Endothelial cell of umbilical vein (primary cell): ENCODE data around the gene SVOP. TPM values are rescaled to one million over a fixed set of nuclear protein-coding genes. Genes with fewer than 3 reads are reported as not detected.

Source experiments
- BruUV-seq: library from RNA; stranded (reverse); fragments of 400-500 nt; replicated peaks from 2 replicates; lab custom pipeline; 2021; lab: Mats Ljungman, UMichigan
- CTCF ChIA-PET: fragments of 300-600, 350-600 bp; sonication (Branson Sonifier 250); formaldehyde crosslinking; loops from one replicate; lab custom pipeline; 2021; ENCODE audit warnings: antibody characterized with exemption, inconsistent platforms; lab: Charles Lee
- POLR2A ChIA-PET: fragments of 300-600, 350-600 bp; sonication (Branson Sonifier 250); formaldehyde crosslinking; loops from one replicate; lab custom pipeline; 2021; ENCODE audit warnings: antibody characterized with exemption, inconsistent platforms; lab: Charles Lee
- DNase-seq: peaks from one replicate; pipeline ENCODE4 v3.0.0-alpha.2; 2011; ENCODE audit warnings: low read depth, low spot score
- FAIRE-seq: peaks from 2 replicates; lab custom pipeline; 2011; peaks lifted over from hg19 to GRCh38; lab: Jason Lieb, UNC
- H2AFZ ChIP-seq: 2 replicates; pipeline ENCODE4 v1.6.0; 2012; ENCODE audit warnings: low read depth, low read length, control low read depth, inconsistent platforms
- H3K27ac ChIP-seq: 2 replicates; pipeline ENCODE4 v1.5.1; 2011; ENCODE audit warnings: low read depth, mild to moderate bottlenecking, control low read depth, low read length, moderate library complexity; ENCODE audit not compliant: insufficient read depth
- H3K27me3 ChIP-seq, 2 experiments: 2 replicates each; pipeline versions ENCODE4 v1.6.0 to v1.6.1; 2011; ENCODE audit warnings: low read length in 2 of 2, mixed read lengths in 1 of 2; ENCODE audit not compliant: control insufficient read depth in 2 of 2, insufficient read depth in 2 of 2
- H3K36me3 ChIP-seq, 2 experiments: 2 replicates in 1 of 2; 3 replicates in 1 of 2; pipeline ENCODE4 v1.5.1; 2011; ENCODE audit warnings: low read length in 2 of 2, mild to moderate bottlenecking in 1 of 2, moderate library complexity in 1 of 2; ENCODE audit not compliant: control insufficient read depth in 2 of 2, insufficient read depth in 2 of 2; ENCODE audit errors: extremely low read depth in 1 of 2
- H3K4me1 ChIP-seq: 3 replicates; pipeline ENCODE4 v1.5.1; 2011; ENCODE audit warnings: mild to moderate bottlenecking, low read length; ENCODE audit not compliant: control insufficient read depth, insufficient read depth; ENCODE audit errors: extremely low read depth
- H3K4me2 ChIP-seq: 2 replicates; pipeline ENCODE4 v1.6.1; 2011; ENCODE audit warnings: low read length, control low read depth, mixed read lengths; ENCODE audit not compliant: insufficient read depth
- H3K4me3 ChIP-seq, 3 experiments: fragments of 200-600 bp in 1 of 3; sonication (generic), shearing (Covaris generic) in 1 of 3; replicated peaks in 1 of 3; 2 replicates each; pipeline ENCODE4 v1.5.1; 2011 to 2016; ENCODE audit warnings: control low read depth in 3 of 3, low read length in 3 of 3, mild to moderate bottlenecking in 2 of 3, inconsistent platforms in 1 of 3, low read depth in 1 of 3, moderate library complexity in 1 of 3; ENCODE audit not compliant: insufficient read depth in 1 of 3
- H3K79me2 ChIP-seq: 2 replicates; pipeline ENCODE4 v1.6.0; 2012; ENCODE audit warnings: low read length, inconsistent platforms; ENCODE audit not compliant: control insufficient read depth, insufficient read depth
- H3K9ac ChIP-seq: replicated peaks from 2 replicates; pipeline ENCODE3; 2011; ENCODE audit warnings: low read length, control low read depth; ENCODE audit not compliant: insufficient read depth; ENCODE audit errors: extremely low read depth
- H3K9me1 ChIP-seq: replicated peaks from 3 replicates; pipeline ENCODE4 v1.6.0; 2011; ENCODE audit warnings: mild to moderate bottlenecking, low read length; ENCODE audit not compliant: control insufficient read depth, insufficient read depth; ENCODE audit errors: extremely low read depth
- H3K9me3 ChIP-seq: replicated peaks from 2 replicates; pipeline ENCODE4 v1.5.1; 2012; ENCODE audit warnings: low read length, inconsistent platforms; ENCODE audit not compliant: control insufficient read depth, insufficient read depth
- H4K20me1 ChIP-seq: replicated peaks from 2 replicates; pipeline ENCODE3; 2011; ENCODE audit warnings: mild to moderate bottlenecking, low read length; ENCODE audit not compliant: control insufficient read depth, insufficient read depth; ENCODE audit errors: extremely low read depth
- CTCF ChIP-seq, 2 donors: IDR thresholded peaks; 1 replicate in 1 of 2; 2 replicates in 1 of 2; pipeline ENCODE4 v1.5.1; 2011; ENCODE audit warnings: low read length in 2 of 2, mild to moderate bottlenecking in 2 of 2, moderate library complexity in 2 of 2, control low read depth in 1 of 2, inconsistent platforms in 1 of 2, low read depth in 1 of 2; ENCODE audit not compliant: insufficient read depth in 1 of 2; ENCODE audit errors: extremely low read depth in 1 of 2
- EZH2 ChIP-seq: IDR thresholded peaks from 2 replicates; pipeline ENCODE4 v1.6.1; 2012; ENCODE audit warnings: borderline replicate concordance, low read depth, mild to moderate bottlenecking, moderate library complexity, low read length, inconsistent platforms; ENCODE audit not compliant: severe bottlenecking
- FOS ChIP-seq: IDR thresholded peaks from 2 replicates; pipeline ENCODE4 v1.6.1; 2011; ENCODE audit warnings: mild to moderate bottlenecking, low read length, moderate library complexity, borderline replicate concordance; ENCODE audit not compliant: insufficient read depth
- GATA2 ChIP-seq: IDR thresholded peaks from 2 replicates; pipeline ENCODE4 v1.7.0; 2011; ENCODE audit warnings: low read depth, mild to moderate bottlenecking, moderate library complexity, mixed read lengths, low read length; ENCODE audit not compliant: insufficient read length, insufficient read depth
- JUN ChIP-seq: IDR thresholded peaks from 2 replicates; pipeline ENCODE4 v1.6.1; 2011; ENCODE audit warnings: borderline replicate concordance, low read depth; ENCODE audit not compliant: insufficient read length, insufficient read depth
- MAX ChIP-seq: IDR thresholded peaks from 2 replicates; pipeline ENCODE4 v1.6.1; 2011; ENCODE audit not compliant: insufficient read depth, insufficient read length
- MYC ChIP-seq: IDR thresholded peaks from one replicate; pipeline ENCODE4 v1.6.1; 2011; ENCODE audit warnings: mild to moderate bottlenecking, low read depth, low read length
- POLR2A ChIP-seq: IDR thresholded peaks from 2 replicates; pipeline ENCODE4 v1.6.1; 2012; ENCODE audit warnings: low read depth, mild to moderate bottlenecking, control low read depth, low read length
- POLR2AphosphoS5 ChIP-seq: IDR thresholded peaks from 2 replicates; pipeline ENCODE4 v1.6.1; 2012; ENCODE audit warnings: low read depth, mild to moderate bottlenecking, control low read depth, low read length, moderate library complexity; ENCODE audit not compliant: insufficient read depth
- dilution Hi-C: fragments of 300-500 bp; cut with MboI; formaldehyde crosslinking; loops from one replicate; pipeline ENCODE4 v1.15.0; 2019; ENCODE audit warnings: low sequenced_read_pairs; ENCODE audit not compliant: extremely low pct_ligation_motif_present
- intact Hi-C: fragments of 100-400 bp; cut with micrococcal nuclease; formaldehyde crosslinking; loops from one replicate; pipeline ENCODE4 v1.10.0; 2022
- polyA plus RNA-seq, 4 experiments: library from polyadenylated mRNA; depleted of rRNA in 3 of 4; stranded (reverse) in 3 of 4; unstranded in 1 of 4; fragments of >200 nt; gene quantifications; 2 replicates each; pipeline versions ENCODE4 v1.2.1 to v1.2.3, GENCODE V29; 2011 to 2012; ENCODE audit warnings: missing spikeins in 1 of 4
- total RNA-seq: library from RNA; stranded (reverse); gene quantifications from 2 replicates; pipeline ENCODE4 v1.2.3, GENCODE V29; 2021

Gene SVOP
- total and polyA plus RNA-seq, 2 donors (not counting 3 experiments of a cell fraction or from before 2014, with no cell fraction given): not detected

DNA sequence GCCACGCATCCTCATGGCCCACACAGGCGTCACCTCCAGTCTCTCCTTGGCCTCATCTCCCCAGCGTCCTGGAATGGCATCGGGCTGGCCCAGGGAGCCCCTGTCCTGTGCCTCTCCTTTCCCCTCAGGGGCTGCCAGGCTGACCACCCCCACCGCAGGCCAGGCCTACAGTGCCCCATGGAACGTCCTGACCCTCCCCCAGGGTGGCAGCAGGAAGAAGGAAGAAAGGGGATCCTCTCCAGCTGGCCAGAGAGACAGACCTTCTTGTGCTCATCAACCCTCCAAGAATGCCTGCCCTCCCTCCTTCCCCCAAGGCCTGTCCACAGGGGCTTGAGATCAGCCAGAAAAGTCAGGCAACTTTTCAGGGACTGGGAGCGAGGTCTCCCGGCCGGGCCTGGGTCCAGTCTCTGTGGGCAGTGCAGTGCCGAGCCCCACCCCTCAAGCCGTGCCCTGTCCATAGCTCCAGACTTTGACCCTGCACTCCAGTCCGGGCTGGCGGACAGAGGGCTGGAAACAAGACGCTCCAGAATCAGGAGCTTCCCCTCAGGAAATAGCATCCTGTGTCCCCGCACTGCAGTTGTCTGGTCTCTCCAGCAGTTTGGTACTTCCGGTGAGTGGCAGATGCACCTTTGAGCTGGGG is 141.1 kb downstream of the SVOP start, which contains the start of gene DAO:
Gene DAO (plus strand): TSS at position 478 of the 640 bp plus-strand sequence. CDS start 4,915 bp downstream, outside the sequence.
- Histone ChIP-seq H4K20me1 (no peaks in the 10 kb centered on the region), H3K4me3 (no peak within 1 kb of the TSS), H2AFZ (no peak within 1 kb of the TSS), H3K27ac (no peak within 1 kb of the TSS), H3K9me3 (no peaks in the 10 kb centered on the region), H3K27me3 (no peaks in the 10 kb centered on the region), H3K9ac (no peak within 1 kb of the TSS), H3K9me1 (no peaks in the 10 kb centered on the region), H3K79me2 (no peaks in the 10 kb centered on the region), H3K4me2 (no peak within 1 kb of the TSS), H3K4me1 (no peaks in the 10 kb centered on the region), H3K36me3 (no peaks in the 10 kb centered on the region)
- no peak for TF ChIP-seq MYC
- TF ChIP-seq EZH2: no peak
- no peak for TF ChIP-seq POLR2AphosphoS5
- no peak for TF ChIP-seq POLR2A
- TF ChIP-seq JUN: no peak
- no peak for TF ChIP-seq FOS
- TF ChIP-seq CTCF (IDR thresholded peaks at IDR 0.05; ENCODE audit: extremely low read depth in 1 of 2, insufficient read depth in 1 of 2, low read depth in 1 of 2, low read length in 2 of 2): no peak
- TF ChIP-seq GATA2: no peak
- no peak for TF ChIP-seq MAX
- POLR2A ChIA-PET: no interaction called here
- intact Hi-C loops: no loop called here
- no peak for DNase-seq
- dilution Hi-C loops: no loop called here
- FAIRE-seq: no peak
- no TSS peak for BruUV-seq
- CTCF ChIA-PET: no interaction called here
